ENCODE data around the gene MYH16. TPM values are rescaled to one million over a fixed set of nuclear protein-coding genes. Genes with fewer than 3 reads are reported as not detected.

The MYH16 gene
- total and polyA plus RNA-seq, 2 donors (not counting 1 experiment from before 2014, with no cell fraction given) = not detected

DNA sequence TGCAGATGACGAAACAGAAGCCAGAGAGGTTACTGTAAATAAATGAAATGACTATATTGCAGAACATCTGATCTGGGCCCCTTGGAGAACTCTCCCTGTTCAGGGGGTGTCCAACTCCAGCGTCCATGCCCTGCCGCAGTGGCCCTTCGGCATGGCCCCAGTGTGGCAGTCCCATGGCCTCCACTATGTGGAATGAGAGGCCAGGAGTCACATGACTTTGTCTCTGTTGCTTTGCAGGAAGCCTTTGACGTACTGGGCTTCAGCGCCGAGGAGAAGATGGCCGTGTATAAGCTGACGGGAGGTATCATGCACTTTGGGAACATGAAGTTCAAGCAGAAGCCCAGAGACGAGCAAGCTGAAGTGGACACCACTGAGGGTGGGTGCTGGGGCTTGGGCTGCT, 15.6 kb upstream of the MYH16 start:
- Histone ChIP-seq H4K20me1 (ENCODE audit: control insufficient read depth, insufficient read depth, low read length, poor library complexity, severe bottlenecking) (no peaks in the 10 kb centered on the region), H3K4me1 (ENCODE audit: control insufficient read depth in 2 of 2, insufficient read depth in 2 of 2, low read length in 2 of 2) (no peaks in the 10 kb centered on the region), H3K9ac (ENCODE audit: low read length) (no peak overlapping the region), H3K9me3 (ENCODE audit: control extremely low read depth in 1 of 3, control insufficient read depth in 2 of 3, insufficient read depth in 1 of 3, low read length in 2 of 3) (no peaks in the 10 kb centered on the region), H2AFZ (ENCODE audit: insufficient read depth, low read depth, low read length, poor library complexity, severe bottlenecking) (no peak overlapping the region), H3K4me2 (replicated peaks; ENCODE audit: low read depth, low read length, poor library complexity, severe bottlenecking) (no peak overlapping the region), H3K27ac (ENCODE audit: low read length in 2 of 2) (no peak overlapping the region), H3K36me3 (replicated peaks in 1 of 2; ENCODE audit: control extremely low read depth in 1 of 2, control insufficient read depth in 1 of 2, extremely low read depth in 1 of 2, insufficient read depth in 2 of 2, low read length in 1 of 2) (no peaks in the 10 kb centered on the region), H3K79me2 (ENCODE audit: control insufficient read depth, insufficient read depth, low read length) (no peaks in the 10 kb centered on the region), H3K4me3 (ENCODE audit: control extremely low read depth in 1 of 5, extremely low read depth in 1 of 5, insufficient read depth in 1 of 5, low read depth in 2 of 5, low read length in 4 of 5) (no peak overlapping the region), H3K27me3 (replicated peaks in 1 of 4; ENCODE audit: control extremely low read depth in 1 of 4, control insufficient read depth in 3 of 4, insufficient read depth in 4 of 4, low read length in 3 of 4) (peaks cover 0 to 4% (median 0%) of the 10 kb centered on the region in 4 experiments)
- Mint-ChIP-seq H3K27ac (no peak overlapping the region), H3K4me3 (no peak overlapping the region), H3K9me3 (ENCODE audit: insufficient read depth) (no peaks in the 10 kb centered on the region), H3K4me1 (no peaks in the 10 kb centered on the region), H3K27me3 (peaks cover 4% of the 10 kb centered on the region)
- WGBS (ENCODE audit: insufficient coverage) = 97% methylated on average over 9 of the region's 10 CpGs
- DNase-seq (no peak), ATAC-seq (ENCODE audit: low read depth) (no peak)
- TF ChIP-seq EZH2 (IDR thresholded peaks at IDR 0.05; ENCODE audit: borderline replicate concordance, insufficient read depth, low read depth, low read length, poor library complexity, severe bottlenecking) (no peak), CTCF (IDR thresholded peaks at IDR 0.05) (no peak)
- ChIA-PET CTCF (no interaction called here), POLR2A (no interaction called here)
- intact Hi-C loops (cut with micrococcal nuclease) = no loop called here

DNA sequence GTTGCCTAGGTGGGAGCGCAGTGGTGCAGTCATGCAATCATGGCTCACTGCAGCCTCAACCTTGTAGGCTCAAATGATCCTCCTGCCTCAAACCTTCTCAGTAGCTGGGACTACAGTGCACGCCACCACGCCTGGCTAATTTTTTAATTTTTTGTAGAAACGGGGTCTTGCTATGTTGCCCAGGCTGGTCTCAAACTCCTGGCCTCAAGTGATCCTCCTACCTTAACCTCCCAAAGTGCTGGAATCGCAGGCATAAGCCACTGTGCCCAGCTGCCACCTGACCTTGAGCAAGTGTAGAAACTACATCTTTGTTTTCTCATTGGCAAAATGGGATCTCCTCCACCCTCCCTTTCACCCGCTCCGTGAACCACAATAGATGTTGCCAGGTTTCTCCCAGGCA, 15.0 kb upstream of the MYH16 start:
- Mint-ChIP-seq H3K9me3 (ENCODE audit: insufficient read depth) (no peaks in the 10 kb centered on the region), H3K4me3 (no peak overlapping the region), H3K4me1 (no peaks in the 10 kb centered on the region), H3K27me3 (no peaks in the 10 kb centered on the region), H3K27ac (no peak overlapping the region)
- Histone ChIP-seq H3K4me2 (replicated peaks; ENCODE audit: low read depth, low read length, poor library complexity, severe bottlenecking) (no peak overlapping the region), H4K20me1 (ENCODE audit: control insufficient read depth, insufficient read depth, low read length, poor library complexity, severe bottlenecking) (no peaks in the 10 kb centered on the region), H3K9me3 (ENCODE audit: control extremely low read depth in 1 of 3, control insufficient read depth in 2 of 3, insufficient read depth in 1 of 3, low read length in 2 of 3) (no peaks in the 10 kb centered on the region), H2AFZ (ENCODE audit: insufficient read depth, low read depth, low read length, poor library complexity, severe bottlenecking) (no peak overlapping the region), H3K36me3 (replicated peaks in 1 of 2; ENCODE audit: control extremely low read depth in 1 of 2, control insufficient read depth in 1 of 2, extremely low read depth in 1 of 2, insufficient read depth in 2 of 2, low read length in 1 of 2) (no peaks in the 10 kb centered on the region), H3K4me3 (ENCODE audit: control extremely low read depth in 1 of 5, extremely low read depth in 1 of 5, insufficient read depth in 1 of 5, low read depth in 2 of 5, low read length in 4 of 5) (no peak overlapping the region), H3K4me1 (ENCODE audit: control insufficient read depth in 2 of 2, insufficient read depth in 2 of 2, low read length in 2 of 2) (no peaks in the 10 kb centered on the region), H3K9ac (ENCODE audit: low read length) (no peak overlapping the region), H3K27me3 (replicated peaks in 1 of 4; ENCODE audit: control extremely low read depth in 1 of 4, control insufficient read depth in 3 of 4, insufficient read depth in 4 of 4, low read length in 3 of 4) (peaks cover 0 to 5% (median 0%) of the 10 kb centered on the region in 4 experiments), H3K79me2 (ENCODE audit: control insufficient read depth, insufficient read depth, low read length) (no peaks in the 10 kb centered on the region), H3K27ac (ENCODE audit: low read length in 2 of 2) (no peak overlapping the region)
- intact Hi-C loops (cut with micrococcal nuclease) = no loop called here
- 91% methylated on average over 7 of the region's 7 CpGs for WGBS (ENCODE audit: insufficient coverage)
- ChIA-PET CTCF (no interaction called here), POLR2A (no interaction called here)
- ATAC-seq (ENCODE audit: low read depth) (no peak), DNase-seq (no peak)
- no peak for TF ChIP-seq CTCF (IDR thresholded peaks at IDR 0.05)

Measured in B cell (primary cell).